NK-92 (cell line): ENCODE measurements around the gene ADGRB3.

Experiments
- DNase-seq: peaks from one replicate; lab custom pipeline; 2025; ENCODE audit not compliant: unreplicated experiment; lab: John Stamatoyannopoulos, UW

Gene ADGRB3

DNA sequence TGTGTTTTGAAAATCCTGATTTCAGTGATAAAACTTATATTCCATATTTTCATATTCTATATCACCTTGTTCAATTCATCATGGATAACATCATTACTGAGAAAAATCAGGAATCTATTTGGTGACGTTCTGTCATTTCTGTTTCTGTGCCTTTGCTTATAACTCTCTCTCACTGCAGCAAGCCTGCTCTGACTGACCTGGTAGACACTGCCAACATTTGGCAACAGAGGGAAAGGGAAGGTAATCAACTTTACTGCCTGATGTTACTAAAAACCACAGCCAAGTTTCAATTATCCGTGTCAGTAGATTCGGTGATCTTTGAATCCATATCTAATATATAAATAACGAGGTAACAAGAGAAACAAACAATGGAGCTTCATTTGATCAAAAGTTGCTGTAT lies 659.8 kb downstream of the ADGRB3 start:
- no peak for DNase-seq

DNA sequence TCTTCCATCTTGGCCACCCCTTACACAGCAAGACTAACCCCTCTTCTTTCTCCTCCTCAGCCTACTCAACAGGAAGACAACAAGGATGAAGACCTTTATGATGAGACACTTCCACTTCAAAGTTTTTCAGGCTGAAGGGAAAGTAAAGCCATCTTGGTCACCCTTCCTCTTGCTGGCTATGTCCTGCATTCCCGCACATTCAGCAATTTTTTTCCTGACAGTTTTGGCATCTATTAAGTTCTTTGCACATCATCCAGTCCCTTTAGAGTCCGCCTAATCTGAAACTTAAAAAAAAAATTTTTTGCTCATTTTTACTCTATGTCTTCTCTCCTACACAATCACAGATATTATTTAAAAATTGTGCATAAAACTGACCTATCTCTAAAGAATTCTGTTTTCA lies 668.3 kb downstream of the ADGRB3 start:
- no peak for DNase-seq

DNA sequence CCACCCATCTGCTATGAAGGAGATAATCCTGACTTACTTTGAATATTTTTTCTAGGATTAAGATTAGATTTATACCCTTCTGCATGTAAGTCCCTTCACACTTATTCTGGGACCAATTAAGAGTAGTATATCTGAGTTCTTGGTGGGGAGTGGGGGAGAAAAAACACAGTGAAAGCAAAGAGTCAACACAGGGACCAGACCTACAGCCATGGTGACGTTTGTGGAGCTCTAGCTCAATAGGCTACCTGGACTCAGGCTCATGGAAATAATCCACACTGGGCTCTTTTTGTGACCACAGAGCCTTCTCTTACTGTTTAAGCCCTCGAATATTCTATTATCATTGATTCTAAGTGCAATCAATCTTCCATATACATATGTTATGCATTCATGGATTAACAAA lies 670.4 kb downstream of the ADGRB3 start:
- no peak for DNase-seq

DNA sequence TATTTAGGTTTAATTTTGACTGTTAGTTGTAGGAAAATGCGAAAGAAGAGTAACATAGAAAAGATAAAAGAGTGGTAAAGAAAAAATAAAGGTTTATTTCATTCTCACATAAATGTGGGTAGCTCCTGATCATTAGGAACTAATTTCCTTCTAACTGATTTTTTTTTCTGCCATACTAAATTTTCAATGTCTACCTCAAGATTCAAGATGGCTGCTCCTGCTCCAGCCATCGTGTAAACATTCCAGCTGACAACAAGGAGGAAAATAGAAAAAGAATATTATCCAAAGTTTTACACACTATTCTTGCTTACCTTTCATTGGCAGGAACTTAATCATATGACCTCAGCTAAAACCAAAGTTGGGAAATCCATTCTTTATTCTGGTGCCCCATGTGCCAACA lies 673.5 kb downstream of the ADGRB3 start:
- DNase-seq = no peak

DNA sequence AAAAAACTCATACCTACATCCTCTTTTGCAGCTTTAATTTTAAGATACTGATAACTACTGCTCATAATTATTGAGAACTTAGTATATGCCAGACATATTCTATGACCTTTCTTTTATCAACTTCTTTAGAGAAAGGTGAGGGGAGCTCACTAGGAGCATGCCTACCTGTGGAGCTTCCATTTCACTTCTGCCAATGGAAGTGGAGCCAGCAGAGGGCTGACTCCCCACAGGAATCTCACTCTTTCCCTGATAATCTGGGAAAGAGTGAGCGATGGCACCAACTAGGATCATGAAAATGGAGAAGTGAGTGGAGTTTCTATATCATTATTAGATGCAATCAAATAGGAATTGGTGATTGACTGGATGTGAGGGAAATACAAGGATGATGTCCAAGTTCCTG lies 676.8 kb downstream of the ADGRB3 start:
- no peak for DNase-seq

DNA sequence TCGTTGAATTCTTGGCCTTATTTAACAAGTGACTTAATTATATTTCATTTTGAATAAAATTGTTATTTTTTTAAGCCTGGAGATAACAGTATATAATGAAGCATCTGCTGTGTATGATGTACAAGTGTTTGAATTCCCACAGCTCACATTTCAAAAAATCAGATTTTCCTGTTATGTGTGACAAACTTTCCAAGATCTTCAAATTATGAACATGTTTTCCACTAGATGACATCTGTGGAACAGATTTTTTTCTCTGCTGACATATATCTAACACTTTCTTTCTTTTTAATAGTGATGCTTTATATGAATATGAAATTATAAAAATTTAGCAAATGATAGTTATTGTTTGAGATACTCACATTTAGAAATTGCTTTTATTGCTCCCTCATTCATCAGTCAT lies 678.9 kb downstream of the ADGRB3 start:
- no peak for DNase-seq

DNA sequence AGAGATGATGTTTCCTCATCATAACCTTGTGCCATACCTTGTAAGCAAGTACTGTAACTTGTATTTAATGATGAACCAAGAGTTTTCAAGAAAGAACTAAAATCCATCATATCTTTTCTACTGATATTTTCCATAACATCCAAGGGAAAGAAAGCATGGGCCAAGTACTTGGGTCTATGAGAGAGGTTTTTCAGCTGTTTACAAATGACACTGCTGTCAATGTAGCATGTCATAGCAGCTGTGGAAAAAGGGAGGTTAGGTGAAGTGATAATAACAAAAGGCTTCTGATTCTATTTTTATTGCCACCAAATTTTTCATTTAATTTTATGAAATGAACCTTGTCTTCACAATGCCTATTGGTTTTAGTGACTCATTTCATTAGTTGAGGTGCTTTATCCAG lies 679.4 kb downstream of the ADGRB3 start:
- no peak for DNase-seq

DNA sequence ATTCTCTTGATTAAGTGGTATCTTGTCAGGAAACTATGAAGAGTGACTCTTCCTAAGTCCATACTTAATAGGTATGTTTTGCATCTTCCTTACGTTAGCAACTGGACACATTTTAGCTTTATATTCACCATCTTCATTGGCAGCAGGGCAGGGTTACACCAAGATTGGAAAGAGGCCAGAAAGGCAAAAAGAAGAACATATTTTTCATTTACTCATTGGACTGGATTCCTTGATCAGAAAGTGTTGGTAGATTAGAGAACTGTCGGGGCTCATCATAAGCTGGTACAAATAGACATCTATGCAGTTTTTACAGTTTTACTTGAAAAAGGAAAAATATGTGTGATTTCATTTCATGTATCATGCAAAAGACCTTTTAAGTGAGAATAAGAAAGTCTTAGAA lies 696.8 kb downstream of the ADGRB3 start:
- DNase-seq = no peak

DNA sequence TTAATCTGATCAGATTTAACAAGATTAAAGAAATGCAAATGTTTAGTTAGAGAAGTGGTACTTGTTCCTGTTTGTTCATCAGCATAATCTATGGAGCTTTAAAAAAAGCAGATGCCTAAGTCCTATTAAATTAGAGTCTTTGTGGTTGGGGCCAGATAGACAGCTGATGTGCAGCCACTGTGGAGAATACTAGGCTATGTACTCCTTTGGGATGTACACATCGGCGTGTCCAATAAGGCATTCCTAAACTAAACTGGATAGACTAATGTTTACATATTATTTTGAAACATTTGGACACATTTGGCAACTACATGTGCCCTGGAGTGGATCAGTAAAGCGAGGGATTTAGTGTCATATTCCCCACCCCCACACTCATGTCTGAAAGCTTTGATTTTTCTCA lies 702.2 kb downstream of the ADGRB3 start:
- DNase-seq = no peak

DNA sequence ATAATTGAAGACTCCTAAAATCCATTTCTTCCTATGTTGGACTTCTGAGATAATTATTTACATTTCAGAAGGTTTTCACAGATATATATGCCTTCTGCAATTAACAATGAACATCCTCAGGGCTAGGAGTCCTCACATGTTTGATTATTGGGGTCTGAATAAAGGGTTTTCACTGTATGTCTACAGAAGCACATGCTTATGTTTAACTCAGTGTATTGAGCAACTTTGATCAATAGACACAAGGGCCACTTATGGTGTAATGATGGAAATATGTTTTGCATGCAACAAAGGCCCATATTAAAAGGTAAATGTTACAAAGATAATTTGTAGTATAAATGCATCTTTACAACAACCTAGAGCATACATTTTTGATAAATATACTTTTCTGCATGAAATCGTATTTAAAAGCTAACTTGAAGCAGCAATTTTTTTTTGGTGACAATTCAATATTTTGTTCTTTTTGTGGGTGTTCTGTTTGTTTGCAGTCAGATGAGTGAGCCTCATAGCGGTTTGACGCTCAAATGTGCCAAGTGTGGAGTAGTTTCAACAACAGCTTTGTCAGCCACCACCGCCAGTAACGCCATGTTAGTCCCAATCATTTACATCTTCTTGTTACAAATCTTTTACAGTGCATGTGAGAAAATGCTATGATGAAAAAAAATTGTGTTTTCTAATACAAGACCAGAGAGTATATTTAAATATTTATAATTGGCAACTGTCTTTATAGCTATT lies 703.5 kb downstream of the ADGRB3 start:
- DNase-seq = no peak

DNA sequence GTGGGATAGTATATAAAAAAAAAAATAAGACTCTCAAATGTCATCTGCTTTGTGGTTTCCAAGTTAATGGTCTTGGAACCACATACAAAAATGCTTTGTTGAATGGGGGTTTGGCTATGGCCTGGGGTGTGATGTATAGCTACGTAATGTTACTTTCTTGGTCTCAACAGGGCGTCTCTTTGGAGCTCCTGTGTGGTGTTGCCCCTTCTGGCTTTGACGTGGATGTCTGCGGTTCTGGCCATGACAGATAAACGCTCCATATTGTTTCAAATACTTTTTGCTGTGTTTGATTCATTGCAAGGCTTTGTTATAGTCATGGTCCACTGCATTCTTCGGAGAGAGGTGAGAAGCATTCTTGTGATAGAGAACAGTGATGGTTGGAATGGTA lies 704.1 kb downstream of the ADGRB3 start:
- DNase-seq = no peak

DNA sequence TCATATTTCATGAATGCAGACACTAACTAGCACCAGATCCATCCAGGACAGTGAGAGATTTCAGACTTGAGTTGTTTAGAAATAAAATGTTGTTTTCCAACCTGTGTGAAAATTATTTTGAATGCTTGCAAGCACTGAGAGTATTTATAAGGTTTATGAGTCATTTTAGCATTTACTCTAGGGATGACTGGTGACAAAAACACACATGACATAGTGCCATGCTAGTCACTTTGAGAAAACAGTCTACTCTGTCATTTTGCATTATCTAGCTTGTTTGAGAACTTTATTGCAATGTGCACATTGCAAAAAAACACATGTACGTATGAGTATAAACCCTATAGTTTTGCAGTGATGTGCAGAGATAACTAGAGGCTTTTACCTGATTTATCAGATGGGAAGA lies 705.1 kb downstream of the ADGRB3 start:
- no peak for DNase-seq

DNA sequence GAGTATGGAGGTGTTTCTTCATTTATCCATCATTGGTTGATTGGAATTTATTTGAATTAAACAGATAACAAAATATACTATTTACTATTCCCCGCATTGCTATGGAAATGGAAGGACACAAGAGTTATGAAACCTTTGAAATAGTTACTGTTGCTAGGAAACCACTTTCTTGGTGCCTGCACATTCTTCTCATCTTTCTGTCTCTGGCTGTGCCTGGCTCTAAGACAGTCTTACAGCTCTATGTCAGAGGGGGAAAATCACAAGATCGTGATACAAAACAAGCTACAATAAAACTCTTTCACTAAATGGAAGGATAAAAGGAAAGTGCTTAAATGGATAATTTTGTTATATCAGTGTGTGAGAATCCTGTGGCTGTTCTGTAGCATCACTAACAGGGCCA lies 708.8 kb downstream of the ADGRB3 start:
- DNase-seq = no peak

DNA sequence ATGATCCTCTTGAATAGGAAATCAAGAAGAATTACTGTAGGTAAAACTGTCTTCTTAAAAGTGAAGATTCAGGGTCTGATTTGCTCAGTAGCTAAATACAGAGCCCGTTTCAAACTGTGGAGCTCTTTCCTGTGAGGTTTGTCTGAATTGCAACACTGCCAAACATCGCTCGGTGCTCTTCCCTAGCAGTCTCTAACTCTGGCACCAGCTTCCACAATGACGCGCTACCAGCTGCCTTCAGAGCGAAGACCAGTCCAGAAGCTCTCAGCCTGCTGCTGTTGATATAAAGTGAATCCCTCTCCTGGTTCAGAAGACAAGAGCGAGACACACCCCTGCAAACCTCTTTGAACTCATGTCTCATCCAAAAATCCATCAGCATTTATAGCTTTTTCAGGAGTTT lies 714.7 kb downstream of the ADGRB3 start:
- DNase-seq = peak; percentile 1

DNA sequence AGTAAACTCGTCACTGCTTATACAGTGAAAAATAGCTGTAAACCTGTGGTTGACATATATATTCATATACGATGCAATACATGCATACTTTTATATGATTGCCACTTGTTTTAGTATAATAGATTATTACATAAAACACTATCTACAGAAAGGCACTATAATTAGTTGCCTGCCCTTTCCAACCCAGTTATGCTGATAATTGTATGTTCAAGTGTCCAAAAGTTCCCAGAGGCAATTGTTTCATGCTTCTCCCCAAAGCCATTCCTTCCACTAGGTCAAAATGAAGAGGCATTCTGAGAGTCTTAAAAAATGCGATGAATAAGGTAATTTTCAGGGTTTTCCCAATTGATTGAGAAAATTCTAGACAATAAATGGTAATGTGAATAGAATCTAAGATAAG lies 727.1 kb downstream of the ADGRB3 start:
- no peak for DNase-seq

DNA sequence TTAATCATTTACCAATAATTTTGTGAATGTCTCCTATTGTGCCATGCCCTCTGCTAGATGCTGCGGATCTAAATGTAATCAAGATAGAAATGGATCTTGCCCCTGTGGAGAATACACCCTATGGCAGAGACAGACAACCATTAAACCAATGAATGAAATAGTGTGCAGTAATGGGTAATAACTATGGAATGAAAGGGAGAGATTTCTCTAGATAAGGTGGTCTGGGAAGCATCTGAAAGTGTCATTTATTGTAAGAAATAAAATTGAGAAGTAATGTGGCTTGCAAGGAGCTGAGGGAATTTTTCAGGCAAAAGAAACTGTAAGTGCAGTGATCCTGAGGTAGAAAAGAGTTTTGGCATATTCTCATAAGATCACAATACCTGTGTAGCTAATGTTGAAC lies 731.7 kb downstream of the ADGRB3 start:
- no peak for DNase-seq

DNA sequence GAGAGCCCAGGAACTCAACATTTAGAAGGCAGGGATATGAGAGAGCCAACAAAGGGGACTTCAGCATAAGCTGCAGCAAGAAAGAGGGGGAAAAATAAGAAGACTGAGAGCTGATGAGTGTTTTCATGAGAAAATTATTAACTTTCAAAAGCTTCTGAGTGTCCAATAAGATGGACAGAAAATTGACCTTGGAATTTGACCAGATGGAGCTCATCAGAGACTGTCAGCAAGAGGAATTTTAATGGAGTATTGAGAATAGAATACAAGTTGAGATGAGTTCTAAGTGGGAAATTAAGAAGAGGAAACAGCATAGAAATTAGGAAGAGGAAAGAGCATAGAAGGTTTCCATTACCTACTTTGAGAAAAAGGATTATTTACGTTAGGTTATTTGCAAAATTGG lies 733.5 kb downstream of the ADGRB3 start:
- no peak for DNase-seq

DNA sequence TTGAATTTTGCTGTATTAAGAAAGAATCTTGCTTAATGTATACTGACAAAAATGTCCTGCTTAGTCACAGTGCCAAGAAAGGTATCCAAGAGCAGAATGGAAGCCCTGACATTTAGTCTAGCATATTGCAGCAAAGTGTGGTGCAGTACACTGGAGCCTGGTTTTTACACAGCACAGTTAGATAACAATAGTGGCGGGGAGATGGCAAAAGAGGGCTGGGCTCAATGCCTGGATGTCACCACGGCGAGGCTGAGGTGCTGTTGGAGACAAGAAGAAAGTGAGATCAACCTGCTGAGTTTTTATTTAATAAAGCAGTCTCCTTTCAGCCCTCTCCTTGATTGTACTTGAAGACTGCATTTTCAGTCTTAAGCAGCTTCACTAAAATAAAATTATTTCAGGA lies 735.7 kb downstream of the ADGRB3 start:
- DNase-seq = no peak

DNA sequence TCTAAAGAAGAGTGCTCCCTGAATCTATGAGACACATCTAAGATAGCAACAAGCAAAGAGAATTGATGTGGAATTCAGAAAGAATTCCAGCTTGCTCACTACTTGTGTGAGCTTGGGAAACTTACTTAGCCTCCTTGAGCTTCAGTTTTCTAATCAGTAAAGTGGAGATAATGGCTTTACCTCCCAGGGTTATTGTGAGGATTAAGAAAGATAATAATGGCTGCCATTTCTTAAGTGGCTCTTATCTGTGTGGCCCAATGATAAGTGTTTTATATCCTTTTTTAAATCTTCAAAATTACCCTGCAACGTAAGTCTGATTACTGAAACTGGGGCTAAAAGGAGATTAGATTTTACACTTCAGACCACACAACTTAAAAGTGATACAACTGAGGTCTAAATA lies 743.2 kb downstream of the ADGRB3 start:
- no peak for DNase-seq

DNA sequence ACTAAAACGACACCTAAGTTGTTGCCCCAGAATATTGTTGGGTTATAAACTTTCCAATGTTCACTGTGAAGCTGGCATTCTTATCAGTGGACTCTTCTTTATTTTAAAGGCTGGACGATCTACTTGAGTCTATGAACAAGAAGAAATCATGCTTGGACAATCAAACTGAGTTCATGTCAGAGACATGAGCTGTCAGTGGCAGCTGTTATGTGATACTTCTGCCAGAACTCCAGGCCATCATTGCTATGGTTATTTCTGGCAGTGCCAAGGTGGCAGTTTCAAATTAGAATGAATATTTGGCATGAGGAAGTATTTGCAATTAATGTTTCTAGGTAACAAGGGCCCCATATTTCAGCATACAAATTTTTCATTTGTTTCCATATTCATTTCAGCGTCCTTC lies 744.4 kb downstream of the ADGRB3 start:
- no peak for DNase-seq

DNA sequence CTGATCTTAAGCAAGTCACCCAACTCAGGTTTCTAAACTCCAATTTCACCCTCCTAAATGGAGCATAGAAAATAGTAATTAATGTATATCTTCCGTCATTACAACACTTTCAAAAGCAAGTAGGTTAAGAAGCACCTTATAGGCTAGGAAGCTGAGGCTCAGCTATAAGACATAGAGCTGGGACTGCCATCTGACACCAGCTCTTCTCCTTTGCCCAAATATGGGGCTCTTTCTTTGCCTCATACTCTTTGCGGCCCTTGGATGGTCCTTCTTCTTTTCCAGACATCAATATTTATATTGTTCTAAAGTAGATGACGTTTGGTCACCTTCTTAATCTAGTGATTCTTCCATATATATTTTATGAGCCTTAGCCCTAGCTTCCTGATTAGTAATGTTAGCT lies 748.5 kb downstream of the ADGRB3 start:
- DNase-seq = no peak

DNA sequence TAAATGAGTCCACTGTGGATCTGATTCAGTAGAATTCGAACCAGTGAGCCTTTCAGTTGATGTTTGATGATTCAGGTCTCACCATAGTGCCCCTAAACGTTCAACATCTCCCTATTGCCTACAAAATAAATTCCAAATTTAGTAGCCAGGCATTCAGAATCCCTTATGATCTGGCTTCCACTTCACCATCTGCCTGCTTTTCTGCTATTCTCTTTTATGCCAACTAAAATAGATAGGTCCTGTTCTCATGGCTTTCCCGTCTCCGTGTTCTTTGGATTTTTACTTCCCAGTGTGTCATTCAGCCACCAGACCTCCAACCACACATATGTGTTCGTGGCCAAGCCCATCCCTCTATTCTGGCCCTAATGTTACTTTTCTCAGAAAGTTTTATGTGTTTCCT lies 751.3 kb downstream of the ADGRB3 start:
- DNase-seq = no peak

DNA sequence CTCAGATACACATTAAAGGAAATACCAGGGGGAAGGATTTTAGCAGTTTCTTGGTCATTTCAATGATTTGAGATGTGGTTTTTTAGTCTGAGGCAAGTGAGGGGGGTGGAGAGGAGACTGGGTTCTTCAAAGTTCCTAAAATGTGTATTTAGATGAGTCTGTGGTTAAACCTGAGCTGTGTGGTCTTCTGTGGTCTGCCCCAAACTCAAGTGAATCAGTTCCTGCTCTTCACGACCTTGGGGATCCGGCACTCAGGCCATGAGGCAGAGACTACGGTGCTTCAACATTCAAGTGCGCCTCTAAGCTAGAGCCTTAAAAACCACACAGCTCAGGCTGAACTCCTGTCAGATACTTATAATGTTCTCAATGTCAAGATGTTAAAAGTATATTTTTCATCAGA lies 755.0 kb downstream of the ADGRB3 start:
- DNase-seq = no peak

DNA sequence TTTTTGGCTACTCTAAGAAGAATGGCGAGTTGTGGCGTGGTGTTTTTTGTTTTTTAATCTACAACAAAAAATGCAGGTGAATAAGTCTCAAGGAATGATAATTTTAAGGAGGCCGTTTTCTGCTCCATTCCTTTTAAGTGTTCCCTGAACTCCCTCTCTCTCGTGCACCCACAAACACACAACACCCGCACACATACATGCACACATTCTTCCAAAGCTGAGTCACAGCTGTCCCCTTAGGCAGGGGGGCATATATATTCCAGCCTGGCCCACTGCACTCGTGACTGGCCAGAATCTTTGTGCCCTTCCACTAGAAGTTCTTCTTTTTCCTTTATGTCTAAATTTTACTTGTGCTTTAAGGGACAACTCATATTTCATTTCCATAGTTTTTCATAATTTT lies 756.0 kb downstream of the ADGRB3 start:
- no peak for DNase-seq
